ENCODE data around the gene HYAL2. TPM values are rescaled to one million over a fixed set of nuclear protein-coding genes. Genes with fewer than 3 reads are reported as not detected.

Gene HYAL2
- total and polyA plus RNA-seq, 10 of the 15 experiments (the other 5 are each of a cell fraction or from before 2014, with no cell fraction given), result 0.06 to 21.8 (median 12.7) TPM

DNA sequence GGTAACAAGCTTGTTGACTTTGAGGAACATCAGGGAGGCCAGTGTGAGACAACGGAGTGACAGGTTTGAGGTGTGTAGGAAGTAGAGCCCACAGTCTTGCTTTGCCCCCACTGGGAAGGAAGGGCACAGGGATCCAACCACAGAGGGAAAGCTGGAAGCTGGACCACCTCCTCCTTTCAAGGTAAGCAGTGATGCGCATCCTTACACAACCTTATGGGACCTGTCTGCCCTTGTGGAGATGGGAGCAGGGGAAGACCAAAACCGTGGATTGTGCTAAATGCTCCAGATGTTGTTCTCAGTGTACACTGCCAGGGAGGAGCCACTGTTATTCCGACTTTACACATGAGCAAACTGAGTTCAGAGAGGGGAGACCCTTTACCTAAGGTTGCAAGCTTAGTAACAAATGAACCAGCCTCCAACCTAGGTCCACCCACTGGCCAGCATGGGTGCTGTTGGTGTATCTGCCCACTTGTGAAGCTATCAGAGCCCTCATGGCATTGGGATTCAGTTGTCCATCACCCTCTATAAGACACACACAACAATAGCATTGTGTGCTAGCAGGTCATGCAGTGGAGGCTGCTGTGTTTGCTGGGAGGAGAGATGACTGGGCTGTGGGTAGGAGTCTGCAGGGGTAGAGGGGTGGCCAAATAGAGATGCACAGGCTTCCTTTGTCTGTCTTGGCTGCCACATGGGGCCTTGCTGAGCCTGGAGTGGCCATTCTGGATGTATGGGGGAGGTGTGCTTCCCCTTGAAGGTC is 44.2 kb downstream of the HYAL2 start (continued):
- TF ChIP-seq, protein P1, sequence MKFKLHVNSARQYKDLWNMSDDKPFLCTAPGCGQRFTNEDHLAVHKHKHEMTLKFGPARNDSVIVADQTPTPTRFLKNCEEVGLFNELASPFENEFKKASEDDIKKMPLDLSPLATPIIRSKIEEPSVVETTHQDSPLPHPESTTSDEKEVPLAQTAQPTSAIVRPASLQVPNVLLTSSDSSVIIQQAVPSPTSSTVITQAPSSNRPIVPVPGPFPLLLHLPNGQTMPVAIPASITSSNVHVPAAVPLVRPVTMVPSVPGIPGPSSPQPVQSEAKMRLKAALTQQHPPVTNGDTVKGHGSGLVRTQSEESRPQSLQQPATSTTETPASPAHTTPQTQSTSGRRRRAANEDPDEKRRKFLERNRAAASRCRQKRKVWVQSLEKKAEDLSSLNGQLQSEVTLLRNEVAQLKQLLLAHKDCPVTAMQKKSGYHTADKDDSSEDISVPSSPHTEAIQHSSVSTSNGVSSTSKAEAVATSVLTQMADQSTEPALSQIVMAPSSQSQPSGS (IDR thresholded peaks at IDR 0.05; ENCODE audit: low read length), result no peak
- TF ChIP-seq MYB (IDR thresholded peaks at IDR 0.05; ENCODE audit: borderline replicate concordance, low read depth, low read length) (no peak), POLR2AphosphoS5 (IDR thresholded peaks at IDR 0.05; ENCODE audit: low read length) (no peak), ZNF217 (IDR thresholded peaks at IDR 0.05) (no peak), CHD2 (IDR thresholded peaks at IDR 0.05; ENCODE audit: borderline replicate concordance, low read depth, low read length) (no peak)
- TF ChIP-seq, protein P2, sequence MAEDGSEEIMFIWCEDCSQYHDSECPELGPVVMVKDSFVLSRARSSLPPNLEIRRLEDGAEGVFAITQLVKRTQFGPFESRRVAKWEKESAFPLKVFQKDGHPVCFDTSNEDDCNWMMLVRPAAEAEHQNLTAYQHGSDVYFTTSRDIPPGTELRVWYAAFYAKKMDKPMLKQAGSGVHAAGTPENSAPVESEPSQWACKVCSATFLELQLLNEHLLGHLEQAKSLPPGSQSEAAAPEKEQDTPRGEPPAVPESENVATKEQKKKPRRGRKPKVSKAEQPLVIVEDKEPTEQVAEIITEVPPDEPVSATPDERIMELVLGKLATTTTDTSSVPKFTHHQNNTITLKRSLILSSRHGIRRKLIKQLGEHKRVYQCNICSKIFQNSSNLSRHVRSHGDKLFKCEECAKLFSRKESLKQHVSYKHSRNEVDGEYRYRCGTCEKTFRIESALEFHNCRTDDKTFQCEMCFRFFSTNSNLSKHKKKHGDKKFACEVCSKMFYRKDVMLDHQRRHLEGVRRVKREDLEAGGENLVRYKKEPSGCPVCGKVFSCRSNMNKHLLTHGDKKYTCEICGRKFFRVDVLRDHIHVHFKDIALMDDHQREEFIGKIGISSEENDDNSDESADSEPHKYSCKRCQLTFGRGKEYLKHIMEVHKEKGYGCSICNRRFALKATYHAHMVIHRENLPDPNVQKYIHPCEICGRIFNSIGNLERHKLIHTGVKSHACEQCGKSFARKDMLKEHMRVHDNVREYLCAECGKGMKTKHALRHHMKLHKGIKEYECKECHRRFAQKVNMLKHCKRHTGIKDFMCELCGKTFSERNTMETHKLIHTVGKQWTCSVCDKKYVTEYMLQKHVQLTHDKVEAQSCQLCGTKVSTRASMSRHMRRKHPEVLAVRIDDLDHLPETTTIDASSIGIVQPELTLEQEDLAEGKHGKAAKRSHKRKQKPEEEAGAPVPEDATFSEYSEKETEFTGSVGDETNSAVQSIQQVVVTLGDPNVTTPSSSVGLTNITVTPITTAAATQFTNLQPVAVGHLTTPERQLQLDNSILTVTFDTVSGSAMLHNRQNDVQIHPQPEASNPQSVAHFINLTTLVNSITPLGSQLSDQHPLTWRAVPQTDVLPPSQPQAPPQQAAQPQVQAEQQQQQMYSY (CRISPR knock-in tag; IDR thresholded peaks at IDR 0.05), result no peak

DNA sequence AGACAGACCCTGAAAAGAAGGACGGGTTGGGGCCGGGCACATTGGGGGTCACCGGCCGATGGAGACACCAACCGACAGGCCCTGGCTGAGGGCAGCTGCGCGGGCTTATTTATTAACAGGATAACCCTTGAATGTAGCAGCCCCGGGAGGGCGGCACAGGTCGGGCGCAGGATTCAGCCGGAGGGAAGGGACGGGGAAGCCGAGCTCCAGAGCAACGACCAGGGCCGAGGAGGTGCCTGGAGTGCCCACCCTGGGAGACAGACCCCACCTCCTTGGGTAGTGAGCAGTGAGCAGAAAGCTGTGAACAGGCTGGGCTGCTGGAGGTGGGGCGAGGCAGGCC is 45.8 kb downstream of the HYAL2 start:
- Histone ChIP-seq H2AFZ (ENCODE audit: control insufficient read depth, low read depth, low read length) (no peak overlapping the region), H3K9me3 (replicated peaks; ENCODE audit: control insufficient read depth, insufficient read depth, low read length) (no peaks in the 10 kb centered on the region), H3K79me2 (ENCODE audit: control insufficient read depth, insufficient read depth, low read length) (no peaks in the 10 kb centered on the region), H3K4me3 (no peak overlapping the region), H3K9ac (ENCODE audit: control insufficient read depth, insufficient read depth, low read length) (no peak overlapping the region), H3K36me3 (ENCODE audit: control insufficient read depth in 2 of 2, insufficient read depth in 2 of 2, low read length in 1 of 2) (no peaks in the 10 kb centered on the region), H3K27me3 (replicated peaks in 1 of 2; ENCODE audit: control insufficient read depth in 2 of 2, insufficient read depth in 2 of 2, low read length in 1 of 2) (peaks cover 7 to 8% of the 10 kb centered on the region in 2 experiments; a peak in 3 of 4 replicates), H3K4me2 (ENCODE audit: control insufficient read depth, insufficient read depth) (no peak overlapping the region), H3K4me1 (ENCODE audit: control insufficient read depth, insufficient read depth, low read length) (peaks cover 6% of the 10 kb centered on the region), H4K20me1 (ENCODE audit: control insufficient read depth, insufficient read depth) (no peaks in the 10 kb centered on the region), H3K27ac (ENCODE audit: control insufficient read depth, insufficient read depth) (no peak overlapping the region)
- ChIA-PET CTCF (no interaction called here), POLR2A (no interaction called here), SMC1A (ENCODE audit: uncharacterized antibody, unreplicated experiment) (no interaction called here), RAD21 (ENCODE audit: unreplicated experiment) (no interaction called here)
- ATAC-seq (no peak), DNase-seq (ENCODE audit: low read depth, low spot score) (no peak), FAIRE-seq (no peak)
- intact Hi-C loops (cut with micrococcal nuclease; ENCODE audit: unreplicated experiment) (no loop called here), in situ Hi-C loops (cut with MboI) (no loop called here)
- 67% methylated on average over 17 of the region's 17 CpGs for WGBS (ENCODE audit: insufficient coverage, insufficient replicate concordance, low lambda C conversion rate, missing lambda C conversion rate)
- no TSS peak for BruUV-seq (replicated peaks)
- TF ChIP-seq EZH2 (IDR thresholded peaks at IDR 0.05; ENCODE audit: borderline replicate concordance, control insufficient read depth, low read depth, low read length), result no peak
- no peak for TF ChIP-seq FOS (IDR thresholded peaks at IDR 0.05; ENCODE audit: borderline replicate concordance, extremely low read depth, insufficient read length)
- TF ChIP-seq, protein P3, sequence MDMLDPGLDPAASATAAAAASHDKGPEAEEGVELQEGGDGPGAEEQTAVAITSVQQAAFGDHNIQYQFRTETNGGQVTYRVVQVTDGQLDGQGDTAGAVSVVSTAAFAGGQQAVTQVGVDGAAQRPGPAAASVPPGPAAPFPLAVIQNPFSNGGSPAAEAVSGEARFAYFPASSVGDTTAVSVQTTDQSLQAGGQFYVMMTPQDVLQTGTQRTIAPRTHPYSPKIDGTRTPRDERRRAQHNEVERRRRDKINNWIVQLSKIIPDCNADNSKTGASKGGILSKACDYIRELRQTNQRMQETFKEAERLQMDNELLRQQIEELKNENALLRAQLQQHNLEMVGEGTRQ (IDR thresholded peaks at IDR 0.05; ENCODE audit: borderline replicate concordance, low read depth, low read length), result no peak
- TF ChIP-seq PAX5 (IDR thresholded peaks at IDR 0.05; ENCODE audit: borderline replicate concordance, low read depth, low read length), result no peak
- TF ChIP-seq TCF12 (IDR thresholded peaks at IDR 0.05; ENCODE audit: low read depth, low read length), result no peak
- TF ChIP-seq, protein P4, sequence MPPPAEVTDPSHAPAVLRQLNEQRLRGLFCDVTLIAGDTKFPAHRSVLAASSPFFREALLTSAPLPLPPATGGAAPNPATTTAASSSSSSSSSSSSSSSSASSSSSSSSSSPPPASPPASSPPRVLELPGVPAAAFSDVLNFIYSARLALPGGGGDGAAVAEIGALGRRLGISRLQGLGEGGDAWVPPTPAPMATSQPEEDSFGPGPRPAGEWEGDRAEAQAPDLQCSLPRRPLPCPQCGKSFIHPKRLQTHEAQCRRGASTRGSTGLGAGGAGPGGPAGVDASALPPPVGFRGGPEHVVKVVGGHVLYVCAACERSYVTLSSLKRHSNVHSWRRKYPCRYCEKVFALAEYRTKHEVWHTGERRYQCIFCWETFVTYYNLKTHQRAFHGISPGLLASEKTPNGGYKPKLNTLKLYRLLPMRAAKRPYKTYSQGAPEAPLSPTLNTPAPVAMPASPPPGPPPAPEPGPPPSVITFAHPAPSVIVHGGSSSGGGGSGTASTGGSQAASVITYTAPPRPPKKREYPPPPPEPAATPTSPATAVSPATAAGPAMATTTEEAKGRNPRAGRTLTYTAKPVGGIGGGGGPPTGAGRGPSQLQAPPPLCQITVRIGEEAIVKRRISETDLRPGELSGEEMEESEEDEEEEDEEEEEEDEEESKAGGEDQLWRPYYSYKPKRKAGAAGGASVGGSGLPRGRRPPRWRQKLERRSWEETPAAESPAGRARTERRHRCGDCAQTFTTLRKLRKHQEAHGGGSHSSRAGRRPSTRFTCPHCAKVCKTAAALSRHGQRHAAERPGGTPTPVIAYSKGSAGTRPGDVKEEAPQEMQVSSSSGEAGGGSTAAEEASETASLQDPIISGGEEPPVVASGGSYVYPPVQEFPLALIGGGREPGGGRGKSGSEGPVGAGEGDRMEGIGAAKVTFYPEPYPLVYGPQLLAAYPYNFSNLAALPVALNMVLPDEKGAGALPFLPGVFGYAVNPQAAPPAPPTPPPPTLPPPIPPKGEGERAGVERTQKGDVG (CRISPR knock-in tag; IDR thresholded peaks at IDR 0.05), result no peak
- no peak for TF ChIP-seq TBL1XR1 (IDR thresholded peaks at IDR 0.05; ENCODE audit: low read depth, low read length)
